Measurements from ENCODE around the gene ABLIM2.

Gene ABLIM2

DNA sequence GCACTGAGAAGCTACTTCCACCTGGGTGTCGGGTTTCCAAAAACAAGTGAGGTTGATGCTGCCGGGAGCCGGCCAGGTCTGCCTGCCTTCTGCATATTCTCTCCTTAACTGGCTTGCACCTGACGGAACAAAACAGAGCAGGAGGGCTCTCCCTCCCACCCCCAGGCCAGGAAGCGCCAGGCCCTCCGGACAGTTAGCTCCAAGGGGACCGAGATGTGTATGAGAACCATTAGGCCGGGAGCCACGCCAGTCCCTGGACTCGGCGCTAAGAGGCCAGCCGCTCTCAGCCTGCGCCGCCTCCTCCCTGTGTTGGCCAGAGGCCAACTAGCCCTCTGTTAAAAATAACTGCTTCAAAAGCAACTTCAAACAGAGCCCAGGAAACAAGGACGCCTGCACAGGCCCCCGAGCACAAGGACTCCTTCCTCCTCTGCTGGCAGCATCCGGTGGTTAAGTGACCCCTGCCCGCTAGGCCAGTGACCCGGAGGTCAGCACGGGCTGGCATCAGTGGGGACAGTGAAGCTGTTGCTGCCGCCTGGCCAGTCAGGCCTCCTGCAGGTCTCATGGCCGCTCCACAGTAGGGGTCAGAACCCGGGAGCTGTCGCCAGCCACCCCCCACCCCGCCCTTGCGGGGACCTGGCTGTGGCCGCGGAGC lies 107.9 kb downstream of the ABLIM2 start:
- no peak for DNase-seq (ENCODE audit: extremely low read depth, low read depth)
- TF ChIP-seq, protein P1, sequence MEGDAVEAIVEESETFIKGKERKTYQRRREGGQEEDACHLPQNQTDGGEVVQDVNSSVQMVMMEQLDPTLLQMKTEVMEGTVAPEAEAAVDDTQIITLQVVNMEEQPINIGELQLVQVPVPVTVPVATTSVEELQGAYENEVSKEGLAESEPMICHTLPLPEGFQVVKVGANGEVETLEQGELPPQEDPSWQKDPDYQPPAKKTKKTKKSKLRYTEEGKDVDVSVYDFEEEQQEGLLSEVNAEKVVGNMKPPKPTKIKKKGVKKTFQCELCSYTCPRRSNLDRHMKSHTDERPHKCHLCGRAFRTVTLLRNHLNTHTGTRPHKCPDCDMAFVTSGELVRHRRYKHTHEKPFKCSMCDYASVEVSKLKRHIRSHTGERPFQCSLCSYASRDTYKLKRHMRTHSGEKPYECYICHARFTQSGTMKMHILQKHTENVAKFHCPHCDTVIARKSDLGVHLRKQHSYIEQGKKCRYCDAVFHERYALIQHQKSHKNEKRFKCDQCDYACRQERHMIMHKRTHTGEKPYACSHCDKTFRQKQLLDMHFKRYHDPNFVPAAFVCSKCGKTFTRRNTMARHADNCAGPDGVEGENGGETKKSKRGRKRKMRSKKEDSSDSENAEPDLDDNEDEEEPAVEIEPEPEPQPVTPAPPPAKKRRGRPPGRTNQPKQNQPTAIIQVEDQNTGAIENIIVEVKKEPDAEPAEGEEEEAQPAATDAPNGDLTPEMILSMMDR (IDR thresholded peaks at IDR 0.05; ENCODE audit: low read depth, low read length) = no peak

DNA sequence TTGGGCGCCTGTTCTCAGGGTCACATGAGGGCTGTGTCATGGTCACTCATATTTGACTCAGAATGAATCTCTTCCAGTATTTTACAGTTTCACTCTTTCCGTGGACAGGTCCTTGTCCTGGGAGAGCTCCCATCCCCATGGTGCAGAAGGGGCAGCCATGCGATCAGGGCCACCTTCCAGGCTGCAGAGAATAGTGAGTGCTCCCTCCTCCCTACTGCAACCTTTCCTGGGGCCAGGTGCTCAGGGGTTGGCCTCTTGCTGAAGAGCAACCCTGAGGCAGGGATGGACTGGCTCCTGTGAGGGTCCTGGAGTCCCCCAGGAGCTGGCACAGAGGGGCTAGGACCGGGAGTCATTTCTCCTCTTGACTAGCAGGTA lies 108.4 kb downstream of the ABLIM2 start:
- TF ChIP-seq, protein P1 (IDR thresholded peaks at IDR 0.05; ENCODE audit: low read depth, low read length) = no peak

DNA sequence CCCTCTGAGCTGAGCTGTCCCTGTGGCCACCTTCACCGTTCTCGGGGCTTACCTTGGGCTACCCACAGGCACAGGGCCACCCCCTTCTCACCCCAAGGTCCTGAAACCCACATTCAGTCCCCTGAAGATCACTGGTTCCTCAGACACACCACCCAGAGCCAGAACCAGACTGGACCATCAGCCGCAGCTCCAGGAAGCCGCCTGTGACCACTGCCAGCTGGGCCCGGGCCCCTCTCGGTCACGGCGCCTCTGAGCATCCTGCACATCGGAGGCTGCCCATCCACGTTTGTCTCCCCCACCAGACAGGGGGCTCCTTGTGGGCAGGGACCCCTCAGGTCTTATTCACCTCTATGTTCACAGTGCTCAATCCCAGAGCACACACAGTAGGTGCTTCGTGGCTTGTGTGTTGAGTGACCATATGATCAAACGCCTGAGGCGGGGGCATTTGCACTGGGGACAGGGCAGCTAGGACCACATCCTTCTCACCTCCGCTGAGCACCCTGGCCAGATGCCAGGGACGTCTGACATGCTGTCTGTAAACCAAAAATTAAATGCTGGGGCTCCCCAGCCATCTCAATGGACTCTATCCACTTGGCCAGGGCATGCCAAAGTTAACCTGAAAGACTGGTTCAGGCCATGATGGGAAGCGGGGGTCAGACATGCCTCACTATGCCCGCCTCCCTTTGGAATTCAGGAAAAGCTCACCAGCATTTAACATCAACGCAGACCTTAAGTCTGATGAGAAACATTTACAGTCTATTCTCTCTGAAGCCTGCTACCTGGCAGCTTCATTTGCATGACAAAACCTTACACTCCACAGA lies 109.5 kb downstream of the ABLIM2 start:
- no peak for DNase-seq (ENCODE audit: extremely low read depth, low read depth)
- TF ChIP-seq, protein P1 (IDR thresholded peaks at IDR 0.05; ENCODE audit: low read depth, low read length) = no peak

More for the DNA sequence above, 108.4 kb downstream of the ABLIM2 start:
- no peak for DNase-seq (ENCODE audit: extremely low read depth, low read depth)

DNA sequence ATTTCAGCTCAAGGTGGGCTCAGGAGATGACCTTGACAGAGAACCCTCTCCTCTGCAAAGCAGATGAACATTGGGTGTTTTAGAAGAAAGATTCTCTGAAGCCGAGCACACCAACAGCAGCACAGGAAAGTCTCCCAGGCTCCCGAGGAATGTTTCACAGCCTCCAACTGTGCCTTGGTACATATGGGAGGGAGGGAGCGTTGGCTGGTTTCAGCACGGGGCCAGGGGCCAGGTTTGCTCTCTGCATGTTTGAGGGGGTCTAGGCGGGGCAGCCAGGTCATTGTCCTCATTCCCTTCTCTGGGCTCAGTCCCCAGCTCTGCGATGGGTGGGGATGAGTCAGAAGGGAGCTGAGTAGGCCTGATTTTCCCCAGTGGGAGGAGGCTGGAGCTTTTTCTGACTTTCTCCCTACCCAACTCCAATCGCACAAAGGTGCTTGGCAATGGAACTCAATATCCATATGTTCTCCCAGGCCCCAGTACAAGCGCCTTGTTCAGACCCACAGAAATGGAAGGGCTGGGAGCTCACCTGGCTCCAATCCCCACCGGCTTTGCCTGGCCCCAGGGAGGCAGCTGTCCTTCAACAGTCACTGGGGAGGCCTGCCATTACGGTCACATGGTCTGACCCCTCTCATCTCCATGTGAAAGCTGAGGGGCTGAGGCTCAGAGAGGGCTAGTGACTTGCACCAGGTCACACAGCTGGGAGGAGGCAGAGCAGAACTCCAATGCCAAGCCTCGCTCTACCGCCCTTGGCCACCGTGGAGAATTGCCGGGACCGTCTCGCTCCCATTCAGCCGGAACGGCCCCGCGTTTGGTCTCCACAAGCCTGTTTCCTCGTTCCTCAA lies 110.6 kb downstream of the ABLIM2 start:
- TF ChIP-seq, protein P1 (IDR thresholded peaks at IDR 0.05; ENCODE audit: low read depth, low read length) = no peak
- no peak for DNase-seq (ENCODE audit: extremely low read depth, low read depth)

DNA sequence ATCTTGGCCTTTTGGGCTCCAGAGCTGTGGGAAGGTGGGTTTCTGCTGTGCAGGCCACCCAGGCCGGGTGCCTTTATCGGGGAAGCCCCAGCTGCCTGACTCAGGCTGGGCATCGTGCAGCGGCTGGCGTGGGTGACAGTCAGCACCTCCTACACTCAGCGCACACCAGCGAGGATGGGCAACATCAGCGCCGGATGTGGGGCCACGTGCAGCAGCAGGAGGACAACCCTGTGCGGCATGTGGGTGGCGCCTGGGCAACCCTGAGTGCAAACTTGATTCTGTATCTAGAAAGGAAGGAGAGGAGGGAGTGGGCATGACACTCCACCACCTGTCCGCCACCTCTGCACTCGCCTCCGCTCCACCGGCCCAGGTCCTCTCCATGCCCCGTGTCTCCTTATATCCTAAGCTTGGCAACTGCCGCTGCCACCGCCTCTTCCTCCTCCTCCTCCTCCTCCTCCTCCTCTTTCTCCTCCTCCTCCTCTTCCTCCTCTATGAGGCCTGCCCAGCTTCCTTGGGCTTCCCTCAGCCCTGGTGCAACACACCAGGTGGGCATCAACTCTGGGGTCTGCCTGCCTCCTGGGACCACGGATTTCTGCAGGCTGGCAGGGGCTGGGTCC lies 111.6 kb downstream of the ABLIM2 start:
- no peak for DNase-seq (ENCODE audit: extremely low read depth, low read depth)
- TF ChIP-seq, protein P1 (IDR thresholded peaks at IDR 0.05; ENCODE audit: low read depth, low read length) = no peak

DNA sequence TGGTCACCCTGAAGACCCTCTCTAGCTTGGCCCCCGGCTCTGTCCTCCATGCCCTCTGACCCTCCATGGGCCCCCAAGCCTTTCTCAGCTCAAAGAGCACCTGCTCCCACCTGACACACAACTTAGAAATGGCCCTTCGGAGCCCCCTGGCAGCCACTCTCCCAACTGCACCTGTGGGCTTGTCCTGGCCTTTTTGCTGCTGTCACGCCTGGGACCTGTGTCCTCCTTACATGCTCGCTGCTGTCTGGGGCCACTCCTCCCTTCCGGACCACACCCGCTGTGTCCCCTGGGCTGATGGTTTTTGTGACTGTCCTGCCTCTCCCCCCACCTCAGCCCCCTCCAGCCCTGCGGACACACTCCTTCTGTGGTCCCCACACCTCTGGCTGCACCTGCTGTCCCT lies 112.7 kb downstream of the ABLIM2 start:
- TF ChIP-seq, protein P1 (IDR thresholded peaks at IDR 0.05; ENCODE audit: low read depth, low read length) = no peak
- DNase-seq (ENCODE audit: extremely low read depth, low read depth) = no peak

All from AG09319 (cell line).